Measurements from ENCODE around the gene AMOTL1.

DNA sequence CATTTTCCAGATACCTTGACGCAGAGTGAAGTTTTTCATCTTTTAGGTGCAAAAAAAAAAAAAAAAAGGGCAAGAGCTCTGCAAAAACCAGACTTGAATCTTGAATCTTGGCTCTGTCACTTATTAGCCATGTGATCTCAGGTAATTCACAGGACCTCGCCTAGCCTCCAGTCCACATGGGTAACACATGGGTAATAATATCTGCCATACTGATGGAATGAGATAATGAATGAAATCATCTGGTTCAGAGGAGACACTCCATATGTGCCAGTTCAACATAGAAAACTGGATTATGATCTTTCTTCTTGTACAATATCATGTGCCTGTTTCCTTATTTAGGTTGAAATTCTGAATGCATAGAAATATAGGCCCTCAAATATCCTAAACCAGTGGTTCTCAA, 8.6 kb upstream of the AMOTL1 start:
- TF ChIP-seq FOXM1 (IDR thresholded peaks at IDR 0.05; ENCODE audit: borderline replicate concordance) (no peak), TARDBP (IDR thresholded peaks at IDR 0.05) (no peak), FOXA1 (IDR thresholded peaks at IDR 0.05) (no peak), ELF4 (IDR thresholded peaks at IDR 0.05) (no peak), SUZ12 (IDR thresholded peaks at IDR 0.05) (no peak), FOXK2 (IDR thresholded peaks at IDR 0.05) (no peak), CTBP1 (IDR thresholded peaks at IDR 0.05; ENCODE audit: borderline replicate concordance) (no peak), BHLHE40 (IDR thresholded peaks at IDR 0.05; ENCODE audit: borderline replicate concordance) (no peak)
